GM19351 (cell line): ENCODE results near the gene RAB27B.
"Not testable (repeated sequence)": the region's sequence is repeated elsewhere in the genome, so short reads cannot be mapped to it uniquely, and the experiment has no call there.

Experiments
- ATAC-seq: cut with Tn5 transposase; IDR thresholded peaks from one replicate; pipeline ENCODE4 v1.9.1; 2021; ENCODE audit warnings: mild to moderate bottlenecking, moderate library complexity; ENCODE audit not compliant: unreplicated experiment

Gene RAB27B

GRCh38 chr18:54828281-54828881 lies at the start of gene RAB27B:
Gene RAB27B, plus strand, starts transcription at chr18:54828477. Its CDS starts 49,109 bp downstream, at chr18:54877586.
- peak; percentile 68 for ATAC-seq

DNA sequence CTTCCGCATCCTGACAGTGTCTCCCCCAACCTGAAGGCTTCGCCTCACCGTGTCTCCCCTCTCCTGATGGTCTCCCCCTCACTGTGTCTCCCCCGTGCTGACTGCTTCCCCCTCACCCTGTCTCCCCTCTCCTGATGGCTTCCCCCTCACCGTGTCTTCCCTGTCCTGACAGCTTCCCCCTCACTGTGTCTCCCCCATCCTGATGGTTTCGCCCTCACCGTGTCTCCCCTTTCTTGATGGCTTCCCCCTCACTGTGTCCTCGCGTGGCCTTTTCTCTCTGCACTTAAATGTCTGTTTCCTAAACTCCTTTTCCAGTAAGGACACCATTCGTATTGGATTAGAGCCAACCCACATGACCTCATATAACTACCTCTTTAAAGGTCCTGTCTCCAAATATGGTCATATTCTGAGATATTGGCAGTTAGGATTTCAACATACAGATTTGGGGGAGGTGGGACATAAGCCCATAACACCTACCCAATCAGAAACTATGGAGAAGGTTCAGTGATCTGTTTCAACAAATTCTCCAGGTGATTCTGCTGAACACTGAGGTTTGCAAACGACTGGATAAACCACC lies 47.9 kb upstream of the RAB27B start:
- no peak for ATAC-seq

DNA sequence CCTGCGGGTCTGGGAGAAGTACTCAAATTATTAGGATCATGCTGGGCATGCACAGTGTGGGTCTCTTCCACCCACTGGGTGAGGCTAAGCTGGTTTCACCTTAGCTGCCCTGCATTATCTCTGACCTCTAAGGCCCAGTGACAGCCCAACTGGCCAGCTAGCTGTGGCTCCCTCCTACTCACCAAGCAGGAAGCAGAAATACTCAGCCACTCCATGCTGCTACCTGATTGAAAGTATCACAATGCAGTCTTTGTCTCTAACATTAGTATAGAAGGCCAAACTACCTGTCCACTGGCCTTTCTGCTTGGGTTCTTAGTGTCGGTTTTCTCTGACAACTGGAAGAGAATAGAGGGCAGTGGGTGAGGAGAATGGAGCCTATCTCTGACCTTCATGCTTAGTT lies 47.3 kb upstream of the RAB27B start:
- ATAC-seq: no peak

GRCh38 chr18:54783139-54783538 lies 45.1 kb upstream of the RAB27B start:
- no peak for ATAC-seq

DNA sequence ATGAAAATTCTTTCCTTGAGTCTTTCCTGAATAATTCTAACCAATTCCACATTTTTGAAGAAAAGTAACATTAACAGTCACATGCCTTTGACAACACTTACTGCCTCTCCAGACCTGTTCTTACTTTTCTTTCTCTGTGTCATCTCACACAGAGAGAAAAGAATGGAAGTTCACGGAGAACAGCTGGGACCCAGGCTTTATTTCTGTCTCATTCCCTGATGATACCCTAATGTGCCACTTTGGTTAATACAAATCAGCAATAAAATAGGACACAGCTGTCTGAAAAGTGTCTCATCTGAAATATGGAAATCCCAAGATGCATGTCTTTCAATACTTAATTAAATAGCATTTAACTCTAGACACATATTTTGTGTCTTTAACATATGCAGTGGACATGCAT lies 42.1 kb upstream of the RAB27B start:
- ATAC-seq: no peak

DNA sequence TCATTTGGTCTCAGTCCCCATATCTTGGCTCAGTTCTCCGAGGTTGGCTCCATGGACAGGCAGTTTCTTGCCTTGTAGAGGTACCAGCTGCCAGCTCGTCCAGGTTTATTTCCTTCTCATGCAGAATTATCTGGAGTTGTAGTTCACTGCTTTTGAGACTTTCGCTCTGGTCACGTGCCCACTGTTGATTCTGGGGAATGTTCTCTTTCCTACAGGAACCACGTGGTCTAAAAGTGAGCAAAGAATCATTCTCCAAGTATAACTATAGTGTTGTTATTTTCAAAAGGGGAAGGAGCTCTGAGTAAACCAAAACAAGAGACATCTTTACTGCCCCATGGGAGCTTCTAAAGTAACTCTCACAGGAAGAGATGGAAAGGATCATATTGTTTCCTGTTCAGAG lies 41.2 kb upstream of the RAB27B start:
- ATAC-seq: no peak

GRCh38 chr18:54787616-54788015 lies 40.7 kb upstream of the RAB27B start:
- ATAC-seq: no peak

- no peak for ATAC-seq
Observed at GRCh38 chr18:54790109-54790508, 38.2 kb upstream of the RAB27B start.

GRCh38 chr18:54791657-54792056 lies 36.6 kb upstream of the RAB27B start:
- ATAC-seq: no peak

- no peak for ATAC-seq
Observed at GRCh38 chr18:54792079-54792478, 36.2 kb upstream of the RAB27B start.

- no peak for ATAC-seq
Observed at GRCh38 chr18:54794823-54795222, 33.5 kb upstream of the RAB27B start.

GRCh38 chr18:54798186-54798585 lies 30.1 kb upstream of the RAB27B start:
- no peak for ATAC-seq

DNA sequence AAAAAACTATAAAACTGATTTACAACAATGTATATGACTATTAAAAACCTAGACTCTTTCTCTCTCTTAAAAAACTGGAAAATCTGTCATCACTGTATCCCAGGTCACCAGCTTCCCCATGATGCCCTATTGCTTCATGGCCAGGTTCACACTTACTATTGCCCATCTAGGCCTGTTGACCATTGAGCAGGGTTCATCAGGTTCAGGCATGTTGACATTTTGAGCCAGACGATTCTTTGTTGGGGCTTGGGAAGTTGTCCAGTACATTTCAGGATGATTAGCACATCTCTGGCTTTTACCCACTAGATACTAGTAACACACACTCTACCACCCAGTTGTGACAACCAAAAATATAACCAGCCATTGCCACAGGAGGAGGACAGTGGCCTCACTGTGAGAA lies 26.9 kb upstream of the RAB27B start:
- no peak for ATAC-seq

GRCh38 chr18:54802178-54802577 lies 26.1 kb upstream of the RAB27B start:
- no peak for ATAC-seq

- ATAC-seq: no peak
Observed at GRCh38 chr18:54802686-54803395, 25.4 kb upstream of the RAB27B start.

DNA sequence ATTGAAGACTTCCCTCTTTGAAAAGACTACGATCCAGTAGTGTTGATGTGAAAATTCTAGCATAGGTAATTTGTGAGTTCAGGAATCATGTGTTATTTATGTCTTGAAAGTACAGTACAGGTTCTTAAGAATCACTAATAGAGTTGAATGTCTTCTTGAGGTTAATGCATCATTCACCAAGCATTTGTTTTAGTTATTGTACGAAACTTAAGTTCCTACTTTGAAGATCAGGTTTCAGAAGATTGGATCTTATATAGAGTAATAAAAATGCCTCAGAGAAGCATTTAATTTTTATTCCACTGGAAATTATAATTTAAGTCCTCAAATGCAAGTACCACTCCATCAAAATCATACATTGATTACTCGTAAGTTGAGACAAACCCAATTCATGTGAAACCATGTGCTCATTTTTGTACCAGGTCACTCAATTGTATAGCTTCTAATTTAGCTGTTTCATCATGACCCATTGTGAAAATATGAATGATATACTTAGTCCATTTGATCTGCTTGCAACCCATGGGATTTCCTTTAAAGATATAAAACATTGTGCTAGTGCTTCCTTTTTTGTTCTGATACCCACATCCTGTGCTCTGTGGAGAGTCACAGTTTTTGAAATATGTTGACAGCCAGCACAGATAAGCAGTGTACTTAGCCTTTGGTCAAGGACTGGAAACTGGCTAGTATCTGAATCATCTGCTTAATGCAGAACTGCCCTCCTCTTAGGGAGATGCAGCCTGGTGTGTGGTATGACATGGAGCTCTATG lies 22.5 kb upstream of the RAB27B start:
- no peak for ATAC-seq

GRCh38 chr18:54806526-54806925 lies 21.8 kb upstream of the RAB27B start:
- no peak for ATAC-seq

DNA sequence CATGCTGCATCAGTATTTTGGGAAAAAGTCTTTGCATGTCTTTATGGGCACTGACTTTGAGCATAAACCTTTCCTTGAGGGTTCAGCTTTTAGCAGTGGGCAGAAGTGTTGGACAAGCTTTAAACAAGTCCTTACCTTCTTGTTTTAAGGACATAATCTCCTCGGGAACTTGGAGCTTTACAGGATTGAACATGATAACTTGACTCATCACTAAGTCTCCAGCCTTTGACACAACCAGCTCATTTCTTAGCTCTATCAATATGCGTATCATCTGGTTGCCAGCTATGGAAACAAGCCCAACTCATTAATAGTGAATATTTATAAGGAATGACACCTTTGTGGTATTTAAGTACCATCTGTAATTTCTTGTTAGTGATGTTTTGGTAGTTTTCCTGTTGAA lies 21.0 kb upstream of the RAB27B start:
- no peak for ATAC-seq

DNA sequence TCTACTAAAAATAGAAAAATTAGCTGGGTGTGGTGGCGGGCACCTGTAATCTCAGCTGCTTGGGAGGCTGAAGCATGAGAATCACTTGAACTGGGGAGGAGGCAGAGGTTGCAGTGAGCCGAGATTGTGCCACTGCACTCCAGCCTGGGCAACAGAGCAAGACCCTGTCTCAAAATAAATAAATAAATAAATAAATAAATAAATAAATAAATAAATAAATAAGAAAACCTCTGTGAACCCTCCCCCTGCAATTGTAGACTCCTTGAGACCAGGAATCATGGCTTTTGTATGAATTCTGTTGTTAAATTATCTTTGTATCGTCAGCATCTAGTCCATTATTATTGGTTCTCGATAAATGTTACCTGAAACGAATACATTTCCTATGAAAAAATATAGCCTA lies 17.6 kb upstream of the RAB27B start:
- not testable (repeated sequence) for ATAC-seq

DNA sequence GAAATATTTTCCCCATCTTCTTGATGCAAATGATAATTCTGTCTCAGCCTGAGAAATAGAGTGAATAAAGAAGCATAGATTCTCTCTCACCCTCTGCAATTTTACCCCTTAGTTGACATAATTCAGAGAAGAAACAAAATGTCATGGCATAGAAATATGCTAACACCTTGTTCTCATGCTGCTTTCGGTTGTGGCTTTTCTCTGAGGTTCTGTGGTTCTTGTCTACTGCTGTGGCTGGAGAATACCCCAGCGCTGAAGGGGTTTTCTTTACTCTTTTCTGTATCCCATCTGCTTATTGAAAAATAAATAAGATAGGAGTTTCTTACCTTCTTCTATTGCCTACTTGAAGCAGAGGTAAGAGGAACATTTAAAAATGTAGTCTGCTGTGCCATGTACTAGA lies 15.4 kb upstream of the RAB27B start:
- ATAC-seq: no peak

DNA sequence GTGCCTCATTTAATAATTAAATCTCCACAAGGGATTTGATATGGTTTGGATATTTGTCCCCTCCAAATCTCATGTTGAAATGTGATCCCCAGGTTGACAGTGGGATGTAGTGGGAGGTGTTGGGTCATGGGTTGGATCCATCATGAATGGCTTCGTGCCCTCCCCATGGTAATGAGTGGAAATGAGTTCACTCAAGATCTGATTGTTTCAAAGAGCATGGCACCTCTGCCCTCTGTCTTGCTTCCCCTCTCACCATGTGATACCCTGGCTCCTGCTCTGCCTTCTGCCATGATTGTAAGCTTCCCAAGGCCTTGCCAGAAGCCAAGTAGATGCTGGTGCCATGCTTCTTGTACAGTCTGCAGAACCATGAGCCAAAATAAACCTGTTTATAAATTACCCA lies 15.0 kb upstream of the RAB27B start:
- no peak for ATAC-seq
